SK-N-MC (cell line): Measurements from ENCODE around the gene SELENOO.

Experiments
- EZH2 ChIP-seq: fragments of 200-600 bp; sonication (generic); IDR thresholded peaks from one replicate; pipeline ENCODE4 v1.6.1; 2017; ENCODE audit warnings: antibody characterized with exemption
- FOXP2 ChIP-seq: optimal IDR thresholded peaks from 2 replicates; pipeline ENCODE3; 2011; ENCODE audit warnings: mild to moderate bottlenecking, moderate library complexity; ENCODE audit not compliant: insufficient read depth; ENCODE audit errors: extremely low read length, control extremely low read depth
- POLR2AphosphoS5 ChIP-seq: IDR thresholded peaks from 2 replicates; pipeline ENCODE4 v1.6.1; 2012; ENCODE audit warnings: mild to moderate bottlenecking, low read depth, low read length, borderline replicate concordance

DNA sequence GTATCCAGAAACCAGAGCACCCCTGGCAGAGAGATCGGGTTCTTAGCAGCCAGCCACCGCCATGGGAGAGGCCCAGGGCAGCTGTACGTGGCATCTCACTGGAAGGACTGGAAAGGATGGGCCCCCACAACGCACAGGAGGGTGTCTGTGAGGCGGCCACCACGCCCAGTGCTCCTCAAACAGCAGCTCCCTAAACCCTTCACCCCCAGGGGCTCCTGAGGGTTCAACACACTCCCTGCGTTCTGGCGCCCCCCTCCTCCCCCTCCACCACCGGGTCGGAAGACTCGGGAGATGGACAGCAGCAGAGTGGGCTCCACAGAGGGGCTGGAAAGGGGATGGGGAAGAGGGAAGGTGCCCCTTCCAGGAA lies 59.6 kb downstream of the SELENOO start:
- TF ChIP-seq POLR2AphosphoS5 (no peak), EZH2 (no peak), FOXP2 (no peak)
